ENCODE results near the gene CABP4. TPM values are rescaled to one million over a fixed set of nuclear protein-coding genes. Genes with fewer than 3 reads are reported as not detected.
"Not testable (repeated sequence)": the region's sequence is repeated elsewhere in the genome, so short reads cannot be mapped to it uniquely, and the experiment has no call there.

CABP4 gene
- polyA plus RNA-seq, 1 donor: 1.0 TPM

DNA sequence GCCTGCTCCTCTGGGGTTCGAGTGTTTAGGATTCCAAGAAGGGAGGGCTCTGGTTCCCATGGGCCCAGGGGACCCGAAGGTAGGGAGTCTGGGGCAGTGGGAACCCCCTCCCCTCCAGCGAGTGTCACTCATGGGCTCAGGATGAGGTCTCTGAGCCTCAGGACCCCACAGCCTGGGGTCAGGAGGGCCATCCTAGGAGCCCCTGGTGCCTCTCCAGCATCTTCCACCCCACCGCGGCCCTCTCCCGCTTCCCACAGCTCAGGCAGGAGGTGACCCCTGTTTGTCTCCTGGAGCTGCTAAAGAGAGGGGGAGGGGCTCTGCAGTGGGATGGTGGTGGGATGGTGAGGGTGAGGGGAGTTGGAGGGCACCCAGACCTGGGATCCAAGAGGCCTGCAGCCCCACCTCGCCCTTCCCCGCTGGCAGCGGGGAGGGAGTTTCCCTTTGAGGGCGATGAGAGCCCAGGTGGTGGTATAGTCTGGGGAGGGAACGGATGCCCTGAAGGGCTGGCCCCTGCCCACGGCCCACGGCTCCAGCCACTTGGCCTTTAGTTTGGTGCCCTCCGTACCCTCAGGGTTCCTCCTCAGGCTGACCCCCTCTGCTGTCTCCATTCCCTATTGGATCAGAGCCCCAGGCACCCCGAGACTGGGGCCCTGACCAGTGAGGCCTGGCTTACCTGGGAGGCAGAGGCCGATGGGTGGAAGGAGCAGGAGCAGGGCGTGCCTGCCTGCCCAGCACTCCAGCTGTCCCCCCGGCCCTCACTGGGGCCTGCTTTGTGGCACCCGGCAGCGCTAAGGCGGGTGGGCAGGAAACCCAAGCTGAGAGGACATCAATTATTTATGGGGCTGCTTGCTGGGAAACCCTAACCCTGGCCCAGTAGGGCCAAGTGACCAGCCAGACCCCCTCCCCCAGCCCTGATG lies 1.1 kb upstream of the CABP4 start:
- no peak for DNase-seq

DNA sequence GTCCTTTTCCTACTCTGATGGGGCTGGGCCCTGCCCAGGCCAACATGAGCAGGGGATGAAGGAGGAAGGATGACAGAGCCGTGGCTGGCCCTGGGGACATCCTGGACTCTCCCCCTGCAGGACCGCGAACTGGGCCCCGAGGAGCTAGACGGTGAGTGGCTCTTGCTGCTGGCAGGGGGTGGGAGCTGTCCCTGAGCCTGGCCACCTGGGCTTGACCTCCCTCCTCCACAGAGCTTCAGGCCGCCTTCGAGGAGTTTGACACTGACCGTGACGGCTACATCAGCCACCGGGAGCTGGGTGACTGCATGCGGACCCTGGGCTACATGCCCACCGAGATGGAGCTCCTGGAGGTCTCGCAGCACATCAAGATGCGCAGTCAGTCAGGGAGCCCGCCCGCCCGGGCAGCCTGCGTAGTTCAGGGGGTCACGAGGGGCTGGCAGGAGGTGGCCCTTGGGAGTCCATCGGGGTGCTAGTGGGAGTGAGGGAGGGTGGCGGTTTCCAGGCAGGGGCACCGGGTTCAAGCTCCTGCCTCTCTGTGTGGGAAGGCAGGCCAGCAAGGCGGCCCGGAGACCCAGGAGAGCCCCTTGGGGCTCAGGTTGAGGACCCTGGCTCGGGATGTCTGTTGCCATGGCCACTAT lies 1.0 kb downstream of the CABP4 start:
- DNase-seq: no peak

DNA sequence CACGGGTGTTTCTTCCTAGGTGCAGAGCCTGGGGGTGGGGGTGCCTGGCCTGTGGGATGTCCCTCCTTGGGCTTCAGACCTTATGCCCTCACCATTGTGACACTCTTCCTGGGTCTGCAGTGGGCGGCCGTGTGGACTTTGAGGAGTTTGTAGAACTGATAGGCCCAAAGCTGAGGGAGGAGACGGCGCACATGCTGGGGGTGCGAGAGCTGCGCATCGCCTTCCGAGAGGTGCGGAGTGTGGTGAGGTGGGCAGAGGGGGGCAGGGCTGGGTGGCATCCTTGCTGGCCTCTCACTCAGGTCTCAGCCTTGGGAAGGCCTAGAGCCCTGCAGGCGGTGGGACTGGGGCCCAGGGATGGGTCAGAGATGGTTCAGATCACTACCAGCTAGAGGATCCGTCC lies 2.3 kb downstream of the CABP4 start:
- DNase-seq: no peak

DNA sequence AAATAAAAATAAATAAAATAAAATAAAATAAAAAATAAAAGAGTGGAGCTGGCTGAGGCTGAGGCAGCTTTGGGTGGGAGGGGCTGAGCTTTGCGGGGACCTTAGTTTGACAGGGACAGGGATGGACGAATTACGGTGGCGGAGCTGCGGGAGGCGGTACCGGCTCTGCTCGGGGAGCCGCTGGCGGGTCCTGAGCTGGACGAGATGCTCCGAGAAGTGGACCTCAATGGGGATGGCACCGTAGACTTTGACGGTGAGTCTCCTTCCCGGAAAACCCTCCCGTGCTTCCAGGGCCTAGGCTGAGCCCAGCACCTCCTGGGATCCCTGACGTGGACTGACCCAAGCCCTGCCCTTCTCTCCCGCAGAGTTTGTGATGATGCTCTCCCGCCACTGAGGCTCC lies 3.1 kb downstream of the CABP4 start:
- no peak for DNase-seq

DNA sequence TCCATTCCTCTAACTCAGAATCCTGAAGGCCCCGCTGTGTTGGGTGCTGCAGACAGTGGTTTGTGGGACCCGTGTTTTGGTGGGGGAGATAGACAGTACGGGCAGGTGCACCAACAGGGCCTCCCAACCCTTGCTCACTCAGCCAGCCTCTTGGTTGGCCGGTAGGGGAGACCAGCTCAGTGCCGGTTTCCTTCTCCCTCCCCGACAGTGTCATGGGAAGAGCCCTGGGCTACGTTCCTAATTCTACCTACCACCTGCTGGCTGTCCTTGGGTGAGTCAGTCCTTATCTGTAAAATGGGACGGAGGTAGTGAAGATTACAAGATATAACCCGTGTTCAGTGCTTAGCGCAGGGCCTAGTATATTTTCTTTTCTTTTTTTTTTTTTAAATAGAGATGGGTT lies 8.0 kb downstream of the CABP4 start:
- no peak for DNase-seq

DNA sequence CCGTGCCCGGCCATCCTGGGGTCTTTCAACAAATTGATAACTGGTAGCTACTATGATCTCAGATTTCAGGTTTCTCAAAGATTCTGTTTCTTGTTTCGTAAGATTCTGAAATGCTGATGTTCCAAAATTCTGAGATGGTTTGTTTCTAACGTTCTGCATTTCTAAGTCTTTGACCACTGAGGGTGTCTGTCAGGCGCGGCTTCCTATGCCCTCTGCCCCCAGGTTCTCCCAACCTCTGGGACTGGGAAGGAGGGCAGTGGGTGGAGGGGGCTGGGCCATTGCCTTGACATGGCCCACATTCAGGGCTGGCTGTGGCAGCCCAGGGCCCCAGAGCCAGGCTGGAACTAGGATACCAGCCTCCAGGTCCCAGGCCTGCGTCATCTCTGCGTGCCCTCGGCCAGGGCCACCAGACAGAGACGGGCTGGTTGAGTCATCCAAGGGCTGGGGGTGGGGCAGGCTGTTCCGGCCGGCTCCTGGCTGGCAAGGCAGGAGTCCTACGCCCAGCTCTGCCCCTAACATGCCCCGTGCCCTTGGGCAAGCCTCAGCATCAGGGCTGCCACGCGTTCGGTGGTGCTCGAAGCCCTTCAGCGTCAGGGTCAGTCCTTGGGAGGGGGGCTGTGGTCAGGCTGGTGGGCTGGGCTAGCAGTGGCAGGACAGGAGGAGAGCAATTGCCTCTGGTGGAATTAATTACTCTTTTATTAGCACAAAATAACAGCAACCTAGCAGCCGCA lies 8.7 kb downstream of the CABP4 start:
- no peak for DNase-seq

DNA sequence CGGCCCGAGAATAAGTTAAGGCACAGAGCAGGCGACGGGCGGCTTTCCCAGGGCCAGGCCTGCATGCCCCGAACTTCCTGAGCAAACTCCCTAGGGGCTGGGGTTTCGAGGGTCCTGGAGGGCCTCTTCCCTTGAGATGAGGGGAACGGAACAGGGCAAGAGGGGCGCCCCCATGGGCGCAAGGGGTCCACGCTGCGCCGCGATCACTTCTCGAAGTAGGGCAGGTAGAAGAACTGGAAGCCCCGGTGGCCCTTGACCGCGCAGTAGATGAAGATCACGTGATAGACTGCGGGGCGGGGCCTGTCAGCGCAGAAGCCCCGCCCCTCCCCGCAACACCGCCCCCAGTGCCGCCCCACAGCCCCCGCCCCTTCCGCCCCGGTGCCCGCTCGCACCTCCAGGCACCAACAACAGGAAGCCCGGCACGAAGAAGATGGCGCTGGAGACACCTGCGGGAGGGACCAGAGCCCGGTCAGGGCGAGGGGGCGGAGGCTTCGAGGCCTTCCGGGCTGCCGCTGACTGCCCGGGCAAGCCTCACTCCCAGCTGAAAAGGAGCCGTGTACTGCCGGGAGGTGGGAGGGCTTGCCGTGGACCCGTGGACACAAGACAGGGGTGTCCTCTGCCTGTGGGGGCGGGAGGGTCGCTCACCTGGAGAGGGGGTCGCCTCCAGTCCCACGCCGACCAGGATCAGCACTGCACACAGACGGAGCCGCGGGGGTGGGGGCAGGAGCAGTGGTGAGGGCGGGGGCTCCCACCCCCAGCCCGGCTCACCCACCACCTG lies 9.4 kb downstream of the CABP4 start:
- DNase-seq: peak; percentile 79

DNA sequence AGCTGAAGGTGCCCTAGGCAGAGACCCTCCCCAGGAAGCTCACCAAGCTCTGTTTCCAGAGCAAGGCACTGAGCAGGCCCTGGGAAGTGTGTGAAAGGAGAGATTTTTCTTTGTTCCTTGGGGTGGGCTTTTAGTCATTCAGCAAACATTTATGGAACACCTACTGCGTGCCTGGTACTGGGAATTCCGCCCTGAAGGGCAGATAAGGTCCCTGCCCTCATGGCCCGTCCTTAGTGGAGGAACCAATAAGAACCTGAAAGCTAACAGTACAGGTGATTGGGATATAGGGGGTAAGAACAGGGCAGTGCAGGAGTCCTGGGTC lies 10.0 kb downstream of the CABP4 start:
- DNase-seq: no peak

DNA sequence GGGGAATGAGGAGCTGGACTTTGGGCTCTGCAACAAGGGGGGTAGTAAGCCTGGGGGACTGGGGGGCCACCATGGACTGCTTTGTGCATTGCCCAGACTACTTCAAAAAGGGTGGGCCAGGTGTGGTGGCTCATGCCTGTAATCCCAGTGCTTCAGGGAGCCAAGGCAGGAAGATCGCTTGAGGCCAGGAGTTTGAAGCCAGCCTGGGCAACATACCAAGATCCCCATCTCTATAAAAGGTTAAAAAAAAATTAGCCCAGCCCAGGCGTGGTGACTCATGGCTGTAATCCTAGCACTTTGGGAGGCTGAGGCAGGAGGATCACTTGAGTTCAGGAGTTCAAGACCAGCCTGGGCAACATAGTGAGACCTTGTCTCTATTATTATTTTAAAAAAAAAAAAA lies 10.4 kb downstream of the CABP4 start:
- not testable (repeated sequence) for DNase-seq

DNA sequence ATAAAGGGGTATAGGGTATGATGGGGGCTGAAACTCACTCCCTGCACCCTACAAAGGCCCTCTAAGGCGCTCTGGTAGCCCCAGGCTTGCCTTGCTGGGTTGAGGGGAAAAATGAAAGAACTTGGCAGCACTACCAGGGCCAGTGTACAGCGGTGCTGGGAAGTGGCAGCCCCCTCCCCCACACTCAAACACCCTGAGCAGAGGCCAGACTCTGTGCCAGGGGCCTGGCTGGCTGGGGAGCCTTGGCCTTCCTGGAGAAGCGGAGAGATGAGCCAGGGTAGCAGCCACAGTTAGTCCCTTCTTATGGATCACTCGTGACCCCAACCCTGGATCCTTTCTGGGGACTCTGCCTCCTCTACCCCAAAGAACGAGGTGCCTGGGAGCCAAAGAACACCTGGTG lies 11.2 kb downstream of the CABP4 start:
- DNase-seq: no peak

DNA sequence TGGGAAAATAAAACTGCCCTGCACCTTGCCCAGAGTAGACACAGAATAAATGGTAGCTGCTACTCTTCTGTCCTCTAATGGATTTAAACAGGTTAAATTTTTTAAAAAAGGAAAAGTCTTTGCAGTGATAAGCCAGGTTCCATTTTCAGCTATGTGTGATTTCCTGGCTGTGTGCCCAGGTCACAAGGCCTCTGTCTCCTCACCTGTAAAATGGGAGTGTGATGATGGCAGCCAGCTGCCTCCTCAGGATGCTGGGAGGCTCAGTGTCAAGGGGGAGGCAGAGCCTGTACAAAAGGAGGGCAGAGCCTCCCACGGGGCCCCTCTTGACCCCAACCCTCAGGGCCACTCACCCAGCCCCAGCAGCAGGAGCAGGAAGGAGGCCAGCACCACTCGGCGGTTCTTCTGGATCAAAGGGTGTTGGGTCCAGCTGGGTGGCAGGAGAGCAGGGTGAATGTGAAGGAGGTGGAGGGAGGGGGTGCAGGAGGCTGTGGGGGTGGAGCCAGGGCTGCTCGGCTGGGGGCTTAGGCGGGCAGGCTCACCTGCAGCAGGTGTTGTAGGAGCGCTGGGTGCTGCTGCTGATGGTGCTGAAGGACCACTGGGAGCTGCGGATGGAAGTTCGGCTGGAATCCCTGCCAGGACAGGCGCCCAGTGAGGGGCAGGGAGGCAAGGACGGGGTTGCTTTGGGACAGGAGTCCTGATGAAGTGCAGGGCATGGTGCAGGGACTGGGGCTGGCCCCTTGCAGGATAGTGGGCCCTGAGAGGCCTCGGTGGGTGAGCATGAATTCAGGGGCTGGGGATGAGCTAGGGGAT lies 12.0 kb downstream of the CABP4 start:
- no peak for DNase-seq

DNA sequence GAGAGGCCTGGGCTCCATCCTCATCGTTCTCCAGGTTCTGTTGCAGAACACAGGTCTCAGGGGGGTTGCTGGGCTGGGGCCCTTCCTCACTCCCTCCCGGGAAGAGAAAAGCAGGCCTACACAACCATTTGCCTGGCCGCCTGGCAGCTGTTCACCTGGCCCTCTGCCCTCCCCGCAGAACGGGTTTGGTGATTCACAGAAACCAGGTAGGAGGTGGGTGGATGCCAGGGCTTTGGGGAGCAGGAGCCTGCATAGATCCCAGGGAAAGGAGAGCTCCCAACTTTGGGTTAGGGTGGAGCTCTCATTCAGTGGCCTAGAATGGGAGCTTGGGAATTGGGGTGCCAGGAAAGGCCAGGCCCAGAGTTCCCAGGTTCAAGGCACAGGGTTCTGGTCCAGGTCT lies 12.9 kb downstream of the CABP4 start:
- DNase-seq: no peak

DNA sequence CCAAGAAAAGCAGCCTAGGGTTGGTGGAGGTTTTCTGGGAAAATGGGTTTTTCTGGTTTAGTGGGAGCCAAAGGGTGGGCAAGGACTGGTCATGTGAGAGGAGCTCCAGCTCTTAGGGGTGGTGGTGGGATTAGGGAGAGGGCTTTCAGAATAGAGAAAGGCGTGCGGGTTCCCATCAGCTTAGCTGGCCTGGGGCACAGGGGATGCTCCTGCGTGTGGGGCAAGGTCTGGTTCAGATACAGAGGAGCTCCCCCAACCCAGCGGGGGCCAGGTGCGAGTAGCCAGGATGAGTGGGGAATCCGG lies 13.3 kb downstream of the CABP4 start:
- DNase-seq: no peak

DNA sequence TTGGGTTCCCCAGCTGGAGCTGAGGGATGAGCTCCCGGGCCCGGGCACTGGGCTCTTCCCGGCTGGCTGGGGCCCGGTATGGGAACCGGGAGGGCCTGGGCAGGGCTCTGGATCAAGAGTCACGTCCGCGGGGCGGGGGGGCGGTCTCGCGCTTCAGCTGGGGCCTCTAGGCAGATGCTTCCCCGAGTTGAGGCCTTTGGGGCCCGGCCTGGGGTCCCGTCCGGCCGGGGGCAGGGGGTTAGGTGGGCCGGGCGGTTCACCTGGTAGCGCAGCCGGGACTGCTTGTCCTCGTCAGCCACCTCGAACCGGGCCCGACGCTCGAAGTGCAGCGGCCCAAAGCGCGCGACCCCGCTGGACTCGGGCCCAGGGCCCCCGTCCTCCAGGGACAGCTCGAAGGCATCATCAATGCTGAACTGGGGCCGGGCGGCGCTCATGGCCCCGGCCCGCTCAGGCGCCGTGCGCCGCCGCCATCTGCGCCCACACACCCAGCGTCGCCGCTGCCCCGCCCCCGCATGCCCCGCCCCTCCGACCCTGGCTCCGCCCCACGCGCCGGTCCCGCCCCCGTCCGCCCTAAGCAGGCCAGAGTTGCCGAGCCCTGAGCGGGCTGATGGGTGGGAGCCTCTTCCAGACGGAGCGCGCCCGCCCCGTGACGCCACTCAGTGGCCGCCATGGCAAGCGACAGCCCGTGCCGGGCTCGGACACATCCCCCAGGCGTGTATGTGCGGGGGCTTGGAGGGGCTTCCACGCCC lies 13.8 kb downstream of the CABP4 start, which contains the start of gene TMEM134:
TSS of gene TMEM134 (minus strand) at position 493 of the 749 bp plus-strand sequence. CDS start at position 434, 59 bp downstream.
- DNase-seq: peak; percentile 89

DNA sequence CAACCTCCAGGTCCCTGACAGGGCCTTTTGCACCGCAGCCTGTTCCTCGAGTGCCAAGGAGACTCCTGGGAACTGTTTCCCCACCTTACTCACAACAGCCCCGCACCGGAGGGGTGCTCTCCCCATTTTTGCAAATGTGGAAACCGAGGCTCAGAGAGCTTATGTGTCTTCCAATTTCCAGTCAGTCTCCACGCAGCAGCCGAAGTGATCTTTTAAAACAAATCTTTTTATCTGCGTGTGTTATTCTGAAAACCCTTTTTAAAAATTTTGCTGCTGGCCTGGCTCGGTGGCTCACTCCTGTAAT lies 14.3 kb downstream of the CABP4 start:
- DNase-seq: no peak

DNA sequence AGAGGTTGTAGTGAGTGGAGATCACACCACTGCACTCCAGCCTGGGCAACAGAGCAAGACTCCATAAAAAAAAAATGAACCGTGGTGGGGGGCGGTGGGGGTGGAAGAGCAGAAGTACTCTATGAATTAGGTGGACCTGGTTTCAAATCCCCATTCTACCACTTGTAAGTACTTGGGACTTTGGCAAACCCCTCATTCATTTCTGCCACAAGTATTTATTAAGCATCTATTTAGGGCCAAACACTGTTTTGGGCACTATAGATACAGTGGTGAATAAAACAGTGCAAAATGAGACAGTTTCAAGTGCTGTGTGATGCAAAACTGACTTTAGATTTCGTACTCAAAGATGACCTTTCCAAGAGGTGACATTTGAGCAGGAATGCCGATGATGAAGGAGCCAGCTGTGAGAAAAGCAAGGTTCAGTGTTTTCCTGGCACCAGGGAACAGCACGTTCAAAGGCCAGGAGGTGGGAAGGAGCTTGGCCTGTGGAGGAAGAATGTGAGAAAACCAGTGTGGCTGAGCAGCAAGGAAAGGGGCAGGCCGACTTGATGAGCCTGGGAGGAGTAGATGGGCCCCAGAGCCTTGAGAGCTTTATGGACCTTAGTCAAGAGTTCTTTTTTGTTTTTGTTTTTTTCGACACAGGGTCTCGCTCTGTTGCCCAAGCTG lies 15.3 kb downstream of the CABP4 start:
- DNase-seq: no peak

DNA sequence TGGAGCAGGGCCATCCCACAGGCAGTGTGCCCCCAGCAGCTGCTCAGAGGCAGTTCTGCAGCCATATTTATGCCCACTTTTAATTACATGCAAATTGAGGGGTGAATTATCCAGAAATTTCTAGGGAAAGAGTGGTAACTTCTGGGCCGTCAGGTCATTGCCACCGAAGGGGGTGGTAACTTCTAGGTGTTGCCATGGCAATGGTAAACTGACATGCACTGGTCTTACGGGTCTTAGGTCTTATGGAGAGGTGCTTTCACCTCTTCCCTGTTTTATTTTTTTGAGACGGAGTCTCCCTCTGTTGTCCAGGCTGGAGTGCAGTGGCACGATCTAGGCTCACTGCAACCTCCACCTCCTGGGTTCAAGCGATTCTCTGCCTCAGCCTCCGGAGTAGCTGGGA lies 17.7 kb downstream of the CABP4 start:
- DNase-seq: no peak

DNA sequence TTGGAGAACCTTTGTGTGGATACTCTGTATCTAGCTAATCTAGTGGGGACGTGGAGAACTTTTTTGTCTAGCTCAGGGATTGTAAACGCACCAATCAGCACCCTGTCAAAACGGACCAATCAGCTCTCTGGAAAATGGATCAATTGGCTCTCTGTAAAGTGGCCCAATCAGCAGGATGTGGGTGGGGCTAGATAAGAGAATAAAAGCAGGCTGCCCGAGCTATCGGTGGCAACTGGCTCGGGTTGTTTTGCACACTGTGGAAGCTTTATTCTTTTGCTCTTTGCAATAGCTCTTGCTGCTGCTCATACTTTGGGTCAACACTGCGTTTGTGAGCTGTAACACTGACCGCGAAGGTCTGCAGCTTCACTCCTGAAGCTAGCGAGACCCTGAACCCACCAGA lies 21.5 kb downstream of the CABP4 start:
- not testable (repeated sequence) for DNase-seq

DNA sequence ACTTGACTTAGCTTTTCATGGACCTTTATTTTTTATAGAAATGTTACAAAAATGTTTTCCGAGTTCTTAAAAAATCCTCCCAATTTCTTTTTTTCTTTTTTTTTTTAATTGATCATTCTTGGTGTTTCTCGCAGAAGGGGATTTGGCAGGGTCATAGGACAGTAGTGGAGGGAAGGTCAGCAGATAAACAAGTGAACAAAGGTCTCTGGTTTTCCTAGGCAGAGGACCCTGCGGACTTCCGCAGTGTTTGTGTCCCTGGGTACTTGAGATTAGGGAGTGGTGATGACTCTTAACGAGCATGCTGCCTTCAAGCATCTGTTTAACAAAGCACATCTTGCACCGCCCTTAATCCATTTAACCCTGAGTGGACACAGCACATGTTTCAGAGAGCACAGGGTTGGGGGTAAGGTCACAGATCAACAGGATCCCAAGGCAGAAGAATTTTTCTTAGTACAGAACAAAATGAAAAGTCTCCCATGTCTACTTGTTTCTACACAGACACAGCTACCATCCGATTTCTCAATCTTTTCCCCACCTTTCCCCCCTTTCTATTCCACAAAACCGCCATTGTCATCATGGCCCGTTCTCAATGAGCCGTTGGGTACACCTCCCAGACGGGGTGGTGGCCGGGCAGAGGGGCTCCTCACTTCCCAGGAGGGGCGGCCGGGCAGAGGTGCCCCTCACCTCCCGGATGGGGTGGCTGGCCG lies 22.3 kb downstream of the CABP4 start:
- DNase-seq: not testable (repeated sequence)
